Kidney (tissue), 14 donors: ENCODE measurements around the gene RIMBP2. TPM values are rescaled to one million over a fixed set of nuclear protein-coding genes. Genes with fewer than 3 reads are reported as not detected.

Experiments
- DNase-seq, 5 donors: peaks; one replicate each; pipeline ENCODE4 v3.0.0-alpha.2; 2013 to 2020
- FAIRE-seq: peaks from 2 replicates; lab custom pipeline; 2012; peaks lifted over from hg19 to GRCh38; lab: Jason Lieb, UNC
- H3K27ac ChIP-seq, 2 donors: one replicate each; pipeline ENCODE4 v1.7.0; 2013; ENCODE audit warnings: low read depth in 2 of 2, low read length in 2 of 2, inconsistent platforms in 1 of 2
- H3K27me3 ChIP-seq: one replicate; pipeline ENCODE4 v1.7.1; 2013; ENCODE audit warnings: low read length, inconsistent platforms; ENCODE audit not compliant: control insufficient read depth, insufficient read depth
- H3K36me3 ChIP-seq, 3 donors: one replicate each; pipeline versions ENCODE4 v1.7.0 to v1.7.1; 2013; ENCODE audit warnings: low read length in 3 of 3, control low read depth in 1 of 3, inconsistent platforms in 1 of 3; ENCODE audit not compliant: insufficient read depth in 3 of 3, control insufficient read depth in 2 of 3
- H3K4me1 ChIP-seq, 3 donors: one replicate each; pipeline versions ENCODE4 v1.7.0 to v1.7.1; 2013; ENCODE audit warnings: low read length in 3 of 3, inconsistent platforms in 1 of 3, low read depth in 1 of 3; ENCODE audit not compliant: control insufficient read depth in 2 of 3, insufficient read depth in 2 of 3
- H3K4me3 ChIP-seq, 3 donors: one replicate each; pipeline versions ENCODE4 v1.7.0 to v1.8.1; 2013; ENCODE audit warnings: low read length in 3 of 3, control low read depth in 1 of 3, inconsistent platforms in 1 of 3
- H3K9ac ChIP-seq, 3 donors: one replicate each; pipeline versions ENCODE4 v1.7.0 to v1.7.1; 2013; ENCODE audit warnings: low read length in 3 of 3, control low read depth in 1 of 3, inconsistent platforms in 1 of 3
- H3K9me3 ChIP-seq, 3 donors: one replicate each; pipeline versions ENCODE4 v1.7.0 to v1.7.1; 2013; ENCODE audit warnings: low read length in 3 of 3, control low read depth in 1 of 3, inconsistent platforms in 1 of 3; ENCODE audit not compliant: control insufficient read depth in 2 of 3, insufficient read depth in 1 of 3
- intact Hi-C: fragments of 100-400 bp; cut with DNase I; formaldehyde crosslinking; loops from one replicate; pipeline ENCODE4 v1.11.1; 2022
- polyA plus RNA-seq: library from polyadenylated mRNA; stranded (reverse); fragments of 350-450 nt; fragmentation: Illumina TruSeq; extraction: RNeasy Lipid Tissue Mini Kit (QIAGEN cat#74804); gene quantifications from one replicate; pipeline ENCODE4 v1.2.3, GENCODE V29; 2014; ENCODE audit warnings: low read depth, low replicate concordance; ENCODE audit not compliant: insufficient read depth
- total RNA-seq: library from RNA; stranded (reverse); fragmentation: NEBNext Ultra II Directional; extraction: Animal tissue kit (Norgen Biotek cat#: 25700); gene quantifications from one replicate; pipeline ENCODE4 v1.2.1, GENCODE V29; 2021
- TF ChIP-seq, protein P1 (sequence below): IDR thresholded peaks from 3 replicates; pipeline ENCODE4 v1.5.1; 2012; ENCODE audit warnings: mild to moderate bottlenecking, moderate library complexity, borderline replicate concordance; ENCODE audit not compliant: insufficient read depth; ENCODE audit errors: extremely low read depth
- donor health status: control.
- donor health status: control.
- donor health status: control.
- donor health status: control.
- donor health status: control.
- donor health status: DM: yes; HTN: yes; CAD: no.
- donor health status: Normal renal cell carcinoma (clear cell type).

The RIMBP2 gene
- total and polyA plus RNA-seq, 2 donors from 2014 or later = 2.8 to 51.7 TPM

DNA sequence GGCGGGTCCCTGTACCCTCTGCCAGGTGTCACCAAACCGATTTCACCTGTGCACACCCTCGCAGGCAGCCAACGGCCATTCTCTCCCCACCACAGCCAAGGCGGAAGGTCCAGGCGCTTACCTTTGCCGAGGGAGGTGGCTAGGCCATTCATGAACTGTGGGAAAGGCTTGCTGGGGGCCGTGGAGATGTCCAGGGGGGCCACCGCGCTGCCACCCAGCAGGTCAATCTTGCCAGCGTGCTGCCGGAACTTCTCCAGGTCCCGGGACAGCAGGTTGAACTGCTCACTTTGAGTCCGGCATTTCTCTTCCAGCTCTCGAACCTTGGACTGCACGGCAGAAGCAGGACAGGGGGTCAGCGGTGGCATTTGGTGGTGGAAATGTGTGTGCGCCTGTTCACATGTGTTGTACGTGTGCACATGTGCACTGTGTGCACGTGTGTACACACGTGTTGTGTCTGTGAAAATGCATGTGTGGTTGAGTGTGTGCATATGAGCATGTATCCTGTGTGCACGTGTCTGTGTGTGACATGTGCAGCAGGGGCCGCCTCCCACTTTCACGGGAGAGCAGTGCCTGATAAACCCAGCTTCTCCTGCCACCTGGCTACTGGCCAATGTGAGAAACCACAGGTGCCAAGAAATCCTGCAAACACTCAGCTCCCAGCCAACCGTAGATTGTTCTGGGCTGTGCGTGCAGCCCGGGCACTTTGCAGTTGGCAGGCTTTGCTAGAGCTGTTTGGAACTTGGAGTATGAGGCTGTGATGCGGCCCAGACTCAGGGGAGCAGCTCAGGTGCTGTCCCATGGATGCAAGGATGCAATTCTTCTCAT, 259.5 kb downstream of the RIMBP2 start:
- DNase-seq = no peak
- Histone ChIP-seq H3K36me3 (no peaks in the 10 kb centered on the region), H3K9ac (no peak overlapping the region), H3K4me3 (no peak overlapping the region), H3K27me3 (no peaks in the 10 kb centered on the region), H3K9me3 (no peaks in the 10 kb centered on the region), H3K4me1 (no peaks in the 10 kb centered on the region), H3K27ac (no peak overlapping the region)
- FAIRE-seq = no peak
- intact Hi-C loops = no loop called here
- TF ChIP-seq, protein P1, sequence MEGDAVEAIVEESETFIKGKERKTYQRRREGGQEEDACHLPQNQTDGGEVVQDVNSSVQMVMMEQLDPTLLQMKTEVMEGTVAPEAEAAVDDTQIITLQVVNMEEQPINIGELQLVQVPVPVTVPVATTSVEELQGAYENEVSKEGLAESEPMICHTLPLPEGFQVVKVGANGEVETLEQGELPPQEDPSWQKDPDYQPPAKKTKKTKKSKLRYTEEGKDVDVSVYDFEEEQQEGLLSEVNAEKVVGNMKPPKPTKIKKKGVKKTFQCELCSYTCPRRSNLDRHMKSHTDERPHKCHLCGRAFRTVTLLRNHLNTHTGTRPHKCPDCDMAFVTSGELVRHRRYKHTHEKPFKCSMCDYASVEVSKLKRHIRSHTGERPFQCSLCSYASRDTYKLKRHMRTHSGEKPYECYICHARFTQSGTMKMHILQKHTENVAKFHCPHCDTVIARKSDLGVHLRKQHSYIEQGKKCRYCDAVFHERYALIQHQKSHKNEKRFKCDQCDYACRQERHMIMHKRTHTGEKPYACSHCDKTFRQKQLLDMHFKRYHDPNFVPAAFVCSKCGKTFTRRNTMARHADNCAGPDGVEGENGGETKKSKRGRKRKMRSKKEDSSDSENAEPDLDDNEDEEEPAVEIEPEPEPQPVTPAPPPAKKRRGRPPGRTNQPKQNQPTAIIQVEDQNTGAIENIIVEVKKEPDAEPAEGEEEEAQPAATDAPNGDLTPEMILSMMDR = no peak

GRCh38 chr12:130455161-130455560, 260.9 kb downstream of the RIMBP2 start:
- no peak overlapping the region for H3K4me3 ChIP-seq
- TF ChIP-seq, protein P1 = no peak
- intact Hi-C loops = no loop called here
- no peaks in the 10 kb centered on the region for H3K36me3 ChIP-seq
- H3K9me3 ChIP-seq = no peaks in the 10 kb centered on the region
- FAIRE-seq = no peak
- no peaks in the 10 kb centered on the region for H3K27me3 ChIP-seq
- no peaks in the 10 kb centered on the region for H3K4me1 ChIP-seq
- DNase-seq = peak in 1 of 5 donors; percentile 37
- H3K27ac ChIP-seq = no peak overlapping the region
- no peak overlapping the region for H3K9ac ChIP-seq

DNA sequence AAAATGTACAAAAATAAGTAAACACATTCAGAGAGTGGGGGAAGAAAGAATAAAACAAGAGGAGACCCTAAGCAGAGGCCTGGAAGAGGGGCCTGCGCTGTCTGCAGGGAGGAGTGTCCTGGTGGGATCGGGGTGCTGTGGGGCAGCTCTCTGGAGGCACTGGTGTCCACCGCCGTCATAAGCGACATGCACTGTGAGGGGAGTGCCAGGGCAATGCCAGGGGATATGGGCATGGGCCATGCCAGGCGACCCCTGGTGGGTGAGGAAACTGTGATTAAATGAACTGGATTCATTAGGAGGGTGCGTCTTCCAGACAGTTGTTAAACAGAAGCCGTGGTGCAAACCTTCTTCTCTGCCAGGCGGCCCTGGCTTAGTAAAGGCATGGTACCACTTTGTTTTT, 261.8 kb downstream of the RIMBP2 start:
- TF ChIP-seq, protein P1 = no peak
- Histone ChIP-seq H3K4me1 (no peaks in the 10 kb centered on the region), H3K9me3 (no peaks in the 10 kb centered on the region), H3K36me3 (no peaks in the 10 kb centered on the region), H3K27ac (no peak overlapping the region), H3K4me3 (no peak overlapping the region), H3K9ac (no peak overlapping the region), H3K27me3 (no peaks in the 10 kb centered on the region)
- no peak for FAIRE-seq
- intact Hi-C loops = no loop called here
- DNase-seq = peak in 1 of 5 donors; percentile 56

GRCh38 chr12:130452546-130452945, 263.6 kb downstream of the RIMBP2 start:
- Histone ChIP-seq H3K4me1 (no peaks in the 10 kb centered on the region), H3K27ac (no peak overlapping the region), H3K4me3 (no peak overlapping the region), H3K9me3 (no peaks in the 10 kb centered on the region), H3K27me3 (no peaks in the 10 kb centered on the region), H3K9ac (no peak overlapping the region), H3K36me3 (no peaks in the 10 kb centered on the region)
- FAIRE-seq = no peak
- TF ChIP-seq, protein P1 = no peak
- no peak for DNase-seq
- intact Hi-C loops = no loop called here
